Tibial nerve (tissue), 4 donors: ENCODE measurements around the gene NADK. TPM values are rescaled to one million over a fixed set of nuclear protein-coding genes. Genes with fewer than 3 reads are reported as not detected.
A peak's percentile ranks its signal among the peaks of the same experiment; 100 is the strongest.

ENCODE experiments used
- DNase-seq, 2 donors: peaks; one replicate each; pipeline ENCODE4 v3.0.0-alpha.2; 2019; ENCODE audit warnings: low spot score in 2 of 2
- H3K27ac ChIP-seq, 4 donors: fragments of 200-600 bp; sonication (generic) in 3 of 4; one replicate each; pipeline ENCODE4 v1.5.1; 2017 to 2019; ENCODE audit warnings: mild to moderate bottlenecking in 1 of 4
- H3K27me3 ChIP-seq, 2 donors: fragments of 200-600 bp; sonication (generic) in 1 of 2; one replicate each; pipeline versions ENCODE4 v1.5.1 to v1.6.0; 2017 to 2019
- H3K36me3 ChIP-seq, 3 donors: fragments of 200-600 bp; sonication (generic); one replicate each; pipeline ENCODE4 v1.5.1; 2018 to 2019
- H3K4me1 ChIP-seq, 4 donors: fragments of 200-600 bp; sonication (generic) in 3 of 4; one replicate each; pipeline ENCODE4 v1.5.1; 2017 to 2019
- H3K4me3 ChIP-seq, 4 donors: fragments of 200-600 bp; sonication (generic) in 3 of 4; one replicate each; pipeline ENCODE4 v1.5.1; 2017 to 2019; ENCODE audit warnings: mild to moderate bottlenecking in 1 of 4, moderate library complexity in 1 of 4
- H3K9me3 ChIP-seq, 4 donors: fragments of 200-600 bp; sonication (generic) in 3 of 4; one replicate each; pipeline ENCODE4 v1.5.1; 2017 to 2019
- CTCF ChIP-seq, 5 experiments: fragments of 200-600 bp in 3 of 5; fragments of 450-650 bp in 2 of 5; sonication (generic) in 3 of 5; IDR thresholded peaks; one replicate each; pipeline ENCODE4 v1.5.1; 2016 to 2019; ENCODE audit warnings: antibody characterized with exemption in 5 of 5, mild to moderate bottlenecking in 3 of 5, moderate library complexity in 2 of 5
- EP300 ChIP-seq, 2 donors: sonication (generic); formaldehyde crosslinking; IDR thresholded peaks; one replicate each; pipeline ENCODE4 v1.6.1; 2017; ENCODE audit warnings: antibody characterized with exemption in 2 of 2, mild to moderate bottlenecking in 1 of 2
- POLR2A ChIP-seq, 2 donors: fragments of 450-650 bp; IDR thresholded peaks; one replicate each; pipeline ENCODE4 v1.6.1; 2017; ENCODE audit warnings: antibody characterized with exemption in 2 of 2, mild to moderate bottlenecking in 2 of 2, moderate library complexity in 2 of 2
- WGBS, 2 donors: methylation state at CpG; one replicate each; pipeline ENCODE4 v1.1.5; 2018; 5-methylcytosine and 5-hydroxymethylcytosine counted together
- total RNA-seq, 4 donors: library from RNA; depleted of rRNA; stranded (reverse); fragments of >200 nt; gene quantifications; one replicate each; pipeline ENCODE4 v1.1.0, GENCODE V29; 2016

NADK gene
- total RNA-seq, 4 donors from 2014 or later, result 111 to 145 (median 119) TPM

- Histone ChIP-seq H3K36me3 (peaks cover 0 to 98% (median 27%) of the 10 kb centered on the region in 3 donors), H3K27me3 (no peaks in the 10 kb centered on the region), H3K9me3 (no peaks in the 10 kb centered on the region), H3K27ac (peak overlapping the region in 1 of 4 donors; percentile 67), H3K4me1 (peaks cover 0 to 27% (median 2%) of the 10 kb centered on the region in 4 donors), H3K4me3 (no peak overlapping the region)
- TF ChIP-seq POLR2A (IDR thresholded peaks at IDR 0.05), result no peak
- no peak for TF ChIP-seq CTCF (IDR thresholded peaks at IDR 0.05)
- no peak for TF ChIP-seq EP300 (IDR thresholded peaks at IDR 0.05)
- 89 to 92% methylated on average over 35 to 37 of the region's 37 CpGs for WGBS, 2 donors
- no peak for DNase-seq
These were observed 18.6 kb downstream of the NADK start for GRCh38 chr1:1759456-1760344.

GRCh38 chr1:1758692-1759455, 19.4 kb downstream of the NADK start:
- Histone ChIP-seq H3K9me3 (no peaks in the 10 kb centered on the region), H3K36me3 (peaks cover 0 to 98% (median 29%) of the 10 kb centered on the region in 3 donors), H3K27ac (peak overlapping the region in 2 of 4 donors; percentile 46 to 67), H3K27me3 (no peaks in the 10 kb centered on the region), H3K4me1 (peaks cover 0 to 19% (median 2%) of the 10 kb centered on the region in 4 donors), H3K4me3 (no peak overlapping the region)
- peak in 1 of 2 donors; percentile 33 for TF ChIP-seq EP300 (IDR thresholded peaks at IDR 0.05)
- no peak for TF ChIP-seq CTCF (IDR thresholded peaks at IDR 0.05)
- WGBS, 2 donors, result 76 to 84% methylated on average over 29 to 33 of the region's 34 CpGs
- peak in 1 of 2 donors; percentile 49 for DNase-seq

GRCh38 chr1:1758059-1758621, 20.1 kb downstream of the NADK start:
- Histone ChIP-seq H3K27me3 (no peaks in the 10 kb centered on the region), H3K36me3 (peaks cover 3 to 99% (median 29%) of the 10 kb centered on the region in 3 donors), H3K27ac (peak overlapping the region in 2 of 4 donors; percentile 46 to 67), H3K4me1 (peaks cover 0 to 17% (median 2%) of the 10 kb centered on the region in 4 donors), H3K9me3 (no peaks in the 10 kb centered on the region), H3K4me3 (no peak overlapping the region)
- no peak for DNase-seq
- no peak for TF ChIP-seq EP300 (IDR thresholded peaks at IDR 0.05)
- 91 to 93% methylated on average over 26 to 27 of the region's 27 CpGs for WGBS, 2 donors

GRCh38 chr1:1757422-1758058, 20.7 kb downstream of the NADK start:
- TF ChIP-seq POLR2A (IDR thresholded peaks at IDR 0.05), result no peak
- no peak for TF ChIP-seq EP300 (IDR thresholded peaks at IDR 0.05)
- no peak for TF ChIP-seq CTCF (IDR thresholded peaks at IDR 0.05)
- no peaks in the 10 kb centered on the region for H3K9me3 ChIP-seq
- no peaks in the 10 kb centered on the region for H3K27me3 ChIP-seq
- WGBS, 2 donors, result 86 to 93% methylated on average over 24 to 25 of the region's 25 CpGs
- DNase-seq, result no peak
- H3K36me3 ChIP-seq, result peaks cover 3 to 99% (median 29%) of the 10 kb centered on the region in 3 donors
- peak overlapping the region in 1 of 4 donors; percentile 67 for H3K27ac ChIP-seq
- H3K4me1 ChIP-seq, result peaks cover 0 to 17% (median 2%) of the 10 kb centered on the region in 4 donors
- no peak overlapping the region for H3K4me3 ChIP-seq
